Retinal pigment epithelial cell (primary cell): ENCODE measurements around the gene SLC8A1.

Experiments
- DNase-seq: peaks from one replicate; pipeline ENCODE4 v3.0.0-alpha.2; 2010; ENCODE audit warnings: low read depth
- H3K4me3 ChIP-seq: 2 replicates; pipeline ENCODE4 v1.5.1; 2011; ENCODE audit warnings: mild to moderate bottlenecking, low read length, control low read depth, moderate library complexity
- CTCF ChIP-seq: conservative IDR thresholded peaks from 2 replicates; pipeline ENCODE4 v1.5.1; 2011; ENCODE audit warnings: low read depth, low read length, control low read depth, inconsistent platforms

SLC8A1 gene

GRCh38 chr2:40168546-40168945 is 283.3 kb downstream of the SLC8A1 start:
- DNase-seq, result no peak
- no peak for TF ChIP-seq CTCF

GRCh38 chr2:40168032-40168431 is 283.9 kb downstream of the SLC8A1 start:
- H3K4me3 ChIP-seq, result no peak overlapping the region
- TF ChIP-seq CTCF, result no peak
- DNase-seq, result no peak

More at GRCh38 chr2:40168546-40168945, 283.3 kb downstream of the SLC8A1 start:
- no peak overlapping the region for H3K4me3 ChIP-seq

- DNase-seq, result no peak
- no peak for TF ChIP-seq CTCF
- no peak overlapping the region for H3K4me3 ChIP-seq
These were observed 285.9 kb downstream of the SLC8A1 start for GRCh38 chr2:40166006-40166405.

GRCh38 chr2:40165509-40165844 is 286.4 kb downstream of the SLC8A1 start:
- DNase-seq, result no peak
- TF ChIP-seq CTCF, result no peak
- no peak overlapping the region for H3K4me3 ChIP-seq

GRCh38 chr2:40164736-40165508 is 287.0 kb downstream of the SLC8A1 start:
- no peak for DNase-seq
- no peak for TF ChIP-seq CTCF

GRCh38 chr2:40161986-40162385 is 289.9 kb downstream of the SLC8A1 start:
- no peak for DNase-seq
- no peak for TF ChIP-seq CTCF
- H3K4me3 ChIP-seq, result no peak overlapping the region

More at GRCh38 chr2:40164736-40165508, 287.0 kb downstream of the SLC8A1 start:
- H3K4me3 ChIP-seq, result no peak overlapping the region

GRCh38 chr2:40160751-40161218 is 291.1 kb downstream of the SLC8A1 start:
- H3K4me3 ChIP-seq, result no peak overlapping the region
- no peak for TF ChIP-seq CTCF
- DNase-seq, result no peak
